Right cardiac atrium (tissue), 5 donors: ENCODE results near the gene C20orf202. TPM values are rescaled to one million over a fixed set of nuclear protein-coding genes. Genes with fewer than 3 reads are reported as not detected.

Experiments used
- ATAC-seq, 2 donors: fragments of 200-7000 bp; cut with Tn5 transposase; one replicate each; pipeline versions ENCODE4 v1.8.0 to v1.9.1; 2020; ENCODE audit warnings: moderate library complexity in 2 of 2, mild to moderate bottlenecking in 1 of 2
- DNase-seq, 3 donors: peaks; one replicate each; pipeline ENCODE4 v3.0.0-alpha.2; 2020
- H3K27ac ChIP-seq: one replicate; pipeline ENCODE4 v1.5.1; 2013; ENCODE audit warnings: mild to moderate bottlenecking, low read length, control low read depth, moderate library complexity
- H3K27me3 ChIP-seq: one replicate; pipeline ENCODE4 v1.6.1; 2013; ENCODE audit not compliant: control insufficient read depth, insufficient read depth
- H3K4me1 ChIP-seq: one replicate; pipeline ENCODE4 v1.6.1; 2013; ENCODE audit warnings: low read length; ENCODE audit not compliant: control insufficient read depth, insufficient read depth
- H3K4me3 ChIP-seq: one replicate; pipeline ENCODE4 v1.5.1; 2013; ENCODE audit warnings: low read length, control low read depth
- H3K9me3 ChIP-seq: one replicate; pipeline ENCODE4 v1.6.1; 2013; ENCODE audit warnings: low read length; ENCODE audit not compliant: control insufficient read depth
- WGBS: extraction: QIAGEN DNeasy Blood & Tissue Kit; methylation state at CpG from one replicate; pipeline ENCODE4 v1.1.7; 2013; 5-methylcytosine and 5-hydroxymethylcytosine counted together
- intact Hi-C, 4 donors: fragments of 100-400 bp; cut with DNase I; formaldehyde crosslinking; loops; one replicate each; pipeline versions ENCODE4 v1.11.0 to v1.14.0; 2022 to 2023
- long read RNA-seq, 4 donors: library from polyadenylated mRNA; unstranded; transcript quantifications; one replicate each; pipeline ENCODE4 v2.0.0, GENCODE V29; 2020 to 2021
- polyA plus RNA-seq: library from polyadenylated mRNA; stranded (reverse); fragments of 200-250 nt; gene quantifications from one replicate; pipeline ENCODE4 v1.2.3, GENCODE V29; 2013
- total RNA-seq, 4 donors: library from RNA; stranded (reverse); fragmentation: NEBNext Ultra II Directional; extraction: Animal tissue kit (Norgen Biotek cat#: 25700); gene quantifications; one replicate each; pipeline ENCODE4 v1.2.1, GENCODE V29; 2021
- donor health status: healthy with polysubstance abuse.
- donor health status: DM: no; HTN: yes; CAD: no.
- donor health status: DM: no; HTN: no; CAD: no.
- donor health status: DM: no; HTN: yes; CAD: no; lungs with severe emphysema.
- donor health status: DM: yes; HTN: yes; CAD: no.

The C20orf202 gene
- total RNA-seq (under 1 TPM; 0.15 to 0.31 (median 0.27) TPM), polyA plus RNA-seq (0.27 TPM)
- long read RNA-seq, donor 1 = 0 reads
- long read RNA-seq, donor 2 = 0 reads
- long read RNA-seq, donor 3 = 0 reads
- long read RNA-seq, donor 4, partial matches to known transcripts = 0 of 1 reads
- long read RNA-seq, donor 4, other reads (novel, unspliced or antisense) = 0 of 1 reads

GRCh38 chr20:1202762-1203504 is at the start of gene C20orf202:
TSS of gene C20orf202 (plus strand) at chr20:1203454. CDS start at chr20:1203586, 132 bp downstream.
- H3K27ac ChIP-seq = no peak within 1 kb of the TSS
- no peaks in the 10 kb centered on the region for H3K9me3 ChIP-seq
- no peak for ATAC-seq
- intact Hi-C loops = no loop called here
- peaks cover 2% of the 10 kb centered on the region for H3K4me1 ChIP-seq
- WGBS = 62% methylated on average over 5 of the region's 5 CpGs
- H3K4me3 ChIP-seq = no peak within 1 kb of the TSS
- H3K27me3 ChIP-seq = no peaks in the 10 kb centered on the region
- no peak for DNase-seq

DNA sequence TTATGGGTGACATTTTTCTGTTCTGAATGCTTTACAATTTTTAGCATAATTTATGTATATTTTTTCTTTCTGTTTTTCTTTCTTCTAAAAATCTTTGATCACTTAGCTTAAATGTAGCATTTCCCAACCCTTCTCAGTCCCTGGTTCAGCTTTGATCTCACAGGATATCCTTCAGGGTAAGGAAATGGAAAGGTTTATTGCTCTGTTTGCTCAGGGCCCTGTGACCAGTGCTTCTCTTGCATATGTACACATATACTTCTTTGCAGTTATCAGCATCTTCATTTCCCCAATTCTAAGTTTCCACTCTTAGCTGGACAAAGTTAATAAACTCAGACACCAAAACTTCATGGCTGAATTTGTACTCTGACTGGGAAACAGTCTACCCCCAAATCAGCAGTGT is 49.0 kb upstream of the C20orf202 start:
- no peak for DNase-seq
- no peaks in the 10 kb centered on the region for H3K27me3 ChIP-seq
- no peak for ATAC-seq
- H3K4me3 ChIP-seq = no peak overlapping the region
- peaks cover 4% of the 10 kb centered on the region for H3K4me1 ChIP-seq
- H3K9me3 ChIP-seq = no peaks in the 10 kb centered on the region
- no peak overlapping the region for H3K27ac ChIP-seq
- intact Hi-C loops = no loop called here

DNA sequence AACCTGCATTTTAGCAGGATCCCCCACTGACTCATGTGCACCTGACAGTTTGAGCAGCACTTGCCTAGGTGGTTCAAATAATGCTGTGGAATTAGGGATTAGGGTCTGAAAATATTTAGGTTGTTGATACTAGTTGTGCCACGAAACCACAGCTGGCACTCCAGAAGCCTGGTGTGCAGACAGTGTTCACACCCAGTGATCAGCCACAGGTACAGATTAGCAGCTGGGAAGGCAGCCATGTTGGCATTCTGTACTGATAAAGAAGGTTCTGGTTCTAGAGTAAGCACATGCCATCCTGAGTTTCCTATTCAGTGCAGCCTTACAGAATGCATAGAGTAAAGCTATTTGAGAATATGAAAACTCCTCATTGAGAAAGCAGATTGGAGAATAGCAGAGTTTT is 48.6 kb upstream of the C20orf202 start:
- Histone ChIP-seq H3K4me1 (peaks cover 4% of the 10 kb centered on the region), H3K27me3 (no peaks in the 10 kb centered on the region), H3K9me3 (no peaks in the 10 kb centered on the region), H3K27ac (no peak overlapping the region), H3K4me3 (no peak overlapping the region)
- DNase-seq (no peak), ATAC-seq (no peak)
- intact Hi-C loops = no loop called here
- WGBS = 73% methylated on average over 1 of the region's 1 CpG

GRCh38 chr20:1155342-1155741 is 47.9 kb upstream of the C20orf202 start:
- H3K4me3 ChIP-seq = no peak overlapping the region
- peaks cover 3% of the 10 kb centered on the region for H3K4me1 ChIP-seq
- WGBS = 97% methylated on average over 3 of the region's 3 CpGs
- no peak for ATAC-seq
- no peaks in the 10 kb centered on the region for H3K27me3 ChIP-seq
- DNase-seq = no peak
- no peak overlapping the region for H3K27ac ChIP-seq
- H3K9me3 ChIP-seq = no peaks in the 10 kb centered on the region
- intact Hi-C loops = no loop called here

- no peak overlapping the region for H3K27ac ChIP-seq
- peaks cover 2% of the 10 kb centered on the region for H3K4me1 ChIP-seq
- DNase-seq (no peak), ATAC-seq (no peak)
- H3K9me3 ChIP-seq = no peaks in the 10 kb centered on the region
- intact Hi-C loops = no loop called here
- WGBS = 98% methylated on average over 10 of the region's 10 CpGs
- no peak overlapping the region for H3K4me3 ChIP-seq
- H3K27me3 ChIP-seq = no peaks in the 10 kb centered on the region
Observed at GRCh38 chr20:1160496-1160895, 42.8 kb upstream of the C20orf202 start.

DNA sequence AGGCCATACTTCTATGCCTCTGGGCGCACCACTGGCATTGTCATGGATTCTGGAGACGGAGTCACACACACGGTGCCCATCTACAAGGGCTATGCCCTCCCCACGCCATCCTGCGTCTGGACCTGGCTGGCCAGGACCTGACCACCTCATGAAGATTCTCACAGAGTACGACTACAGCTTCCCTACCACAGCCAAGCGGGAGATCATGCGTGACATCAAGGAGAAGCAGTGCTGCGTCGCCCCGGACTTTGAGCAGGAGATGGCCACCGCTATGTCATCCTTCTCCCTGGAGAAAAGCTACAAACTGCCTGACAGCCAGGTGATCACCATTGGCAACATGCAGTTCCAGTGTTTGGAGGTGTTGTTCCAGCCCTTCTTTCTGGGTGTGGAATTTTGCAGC is 42.3 kb upstream of the C20orf202 start:
- H3K27me3 ChIP-seq = no peaks in the 10 kb centered on the region
- no peaks in the 10 kb centered on the region for H3K9me3 ChIP-seq
- H3K27ac ChIP-seq = no peak overlapping the region
- no peak overlapping the region for H3K4me3 ChIP-seq
- H3K4me1 ChIP-seq = peaks cover 2% of the 10 kb centered on the region
- no peak for DNase-seq
- intact Hi-C loops = no loop called here
- ATAC-seq = no peak
- 97% methylated on average over 12 of the region's 12 CpGs for WGBS

DNA sequence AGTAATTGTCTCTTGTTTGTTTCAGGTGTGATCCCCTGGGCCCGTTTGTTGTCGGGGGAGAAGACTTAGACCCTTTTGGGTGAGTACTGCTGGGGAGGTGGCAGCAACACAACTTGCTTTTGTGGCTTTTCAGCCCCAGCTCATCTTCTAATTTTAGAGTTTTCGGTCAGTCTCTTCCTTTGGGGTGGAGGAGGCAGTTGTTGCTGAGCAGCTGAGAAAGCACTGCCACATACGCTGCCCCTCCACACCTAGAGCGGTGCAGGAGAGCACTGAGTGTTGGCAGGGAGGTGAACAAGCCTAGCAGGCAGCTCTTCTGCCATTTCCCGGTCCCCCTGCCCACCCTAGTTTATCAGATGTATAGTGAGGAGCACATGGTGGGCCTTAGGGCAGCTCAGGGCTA is 40.1 kb upstream of the C20orf202 start:
- no peak for ATAC-seq
- intact Hi-C loops = no loop called here
- no peak overlapping the region for H3K27ac ChIP-seq

DNA sequence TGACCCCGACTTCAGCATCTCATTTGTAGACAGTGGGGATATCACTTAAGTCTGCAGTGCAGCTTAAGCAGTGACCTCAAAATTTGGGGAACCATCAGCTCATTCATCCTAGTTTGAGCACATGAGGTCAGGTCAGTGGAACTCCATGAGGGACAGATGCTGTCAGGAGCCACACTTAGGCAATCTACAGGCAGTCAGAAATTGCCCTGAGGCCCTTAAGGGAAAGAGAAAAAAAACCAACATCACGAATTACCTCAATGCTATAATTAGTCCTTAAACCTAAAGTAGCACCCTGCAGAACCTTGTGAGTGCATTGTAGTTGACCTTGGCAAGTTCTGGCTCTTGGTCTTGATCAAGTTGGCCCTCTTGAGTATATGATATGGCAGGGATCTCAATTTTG is 39.6 kb upstream of the C20orf202 start:
- Histone ChIP-seq H3K4me1 (peaks cover 2% of the 10 kb centered on the region), H3K9me3 (no peaks in the 10 kb centered on the region), H3K27me3 (no peaks in the 10 kb centered on the region), H3K4me3 (no peak overlapping the region), H3K27ac (no peak overlapping the region)
- DNase-seq (no peak), ATAC-seq (no peak)
- intact Hi-C loops = no loop called here
- WGBS = 80% methylated on average over 2 of the region's 2 CpGs

More for the DNA sequence above, 40.1 kb upstream of the C20orf202 start:
- Histone ChIP-seq H3K27me3 (no peaks in the 10 kb centered on the region), H3K9me3 (no peaks in the 10 kb centered on the region), H3K4me1 (peaks cover 2% of the 10 kb centered on the region), H3K4me3 (no peak overlapping the region)
- WGBS = 95% methylated on average over 6 of the region's 6 CpGs
- no peak for DNase-seq

DNA sequence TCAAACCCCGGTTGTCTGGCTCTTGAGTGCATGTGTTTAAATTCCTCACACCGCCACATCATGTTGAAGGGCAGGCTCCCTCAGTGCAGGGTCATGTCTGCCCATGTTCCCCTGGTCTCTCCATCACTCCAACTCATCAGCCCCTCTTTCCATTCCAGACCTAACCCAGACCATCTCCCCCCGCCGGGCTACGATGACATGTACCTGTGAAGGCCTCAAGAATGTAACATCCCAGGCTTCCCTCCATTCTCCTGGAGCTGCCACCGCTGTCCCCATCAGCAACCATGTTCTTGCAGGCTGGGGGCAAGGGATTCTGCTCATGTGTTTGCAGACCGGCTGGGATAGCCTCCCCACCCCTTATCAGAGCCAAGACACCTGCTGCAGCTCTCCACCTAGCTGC is 38.4 kb upstream of the C20orf202 start:
- no peaks in the 10 kb centered on the region for H3K27me3 ChIP-seq
- DNase-seq = no peak
- H3K4me1 ChIP-seq = peaks cover 2% of the 10 kb centered on the region
- no peak overlapping the region for H3K4me3 ChIP-seq
- no peak for ATAC-seq
- 92% methylated on average over 7 of the region's 7 CpGs for WGBS
- H3K9me3 ChIP-seq = no peaks in the 10 kb centered on the region
- no peak overlapping the region for H3K27ac ChIP-seq
- intact Hi-C loops = no loop called here

DNA sequence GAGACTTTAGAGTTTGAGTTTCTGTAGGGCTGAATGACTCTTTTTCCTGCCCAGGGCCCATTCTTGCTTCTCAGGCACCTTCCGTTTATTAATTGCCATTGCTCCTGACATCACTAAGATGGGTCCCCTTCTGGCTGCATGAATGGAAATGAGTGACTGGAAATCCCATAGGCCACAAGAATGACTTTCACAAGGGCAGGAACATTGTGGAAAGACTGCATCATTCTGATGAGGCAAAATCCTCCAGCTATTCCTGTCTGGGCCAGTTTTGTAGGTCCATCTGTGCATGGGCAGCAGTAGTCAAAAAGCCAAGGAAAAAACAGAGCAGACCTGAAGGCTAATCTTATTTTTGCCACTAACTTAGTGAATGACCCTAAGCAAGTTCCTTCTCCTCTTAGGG is 37.7 kb upstream of the C20orf202 start:
- H3K27me3 ChIP-seq = no peaks in the 10 kb centered on the region
- no peak overlapping the region for H3K4me3 ChIP-seq
- ATAC-seq = no peak
- DNase-seq = no peak
- intact Hi-C loops = no loop called here
- no peaks in the 10 kb centered on the region for H3K9me3 ChIP-seq
- WGBS = 86% methylated on average over 1 of the region's 1 CpG
- peaks cover 2% of the 10 kb centered on the region for H3K4me1 ChIP-seq
- H3K27ac ChIP-seq = no peak overlapping the region

DNA sequence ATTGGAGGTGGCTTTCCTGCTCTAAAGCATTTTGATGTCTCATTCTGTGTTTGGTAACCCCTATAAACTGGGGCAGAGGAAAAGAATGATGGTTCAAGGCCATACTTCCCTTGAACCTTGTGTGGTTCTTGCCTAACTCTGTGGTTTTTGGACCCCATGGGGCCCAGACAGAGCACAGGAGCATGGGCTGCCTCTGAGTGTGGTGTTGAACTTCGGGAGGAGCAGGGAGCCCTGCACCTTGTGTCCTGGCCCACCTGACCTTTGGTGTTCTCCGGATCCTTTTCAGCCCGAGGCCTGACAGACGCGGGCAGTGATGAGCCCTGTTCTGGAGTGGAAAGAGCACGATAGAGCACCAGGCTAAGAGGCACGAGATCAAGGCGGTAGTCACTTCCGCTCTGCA is 37.3 kb upstream of the C20orf202 start:
- no peak overlapping the region for H3K27ac ChIP-seq
- no peaks in the 10 kb centered on the region for H3K27me3 ChIP-seq
- ATAC-seq (no peak), DNase-seq (no peak)
- H3K4me1 ChIP-seq = peaks cover 2% of the 10 kb centered on the region
- 93% methylated on average over 9 of the region's 9 CpGs for WGBS
- H3K4me3 ChIP-seq = no peak overlapping the region
- intact Hi-C loops = no loop called here
- H3K9me3 ChIP-seq = no peaks in the 10 kb centered on the region
